OCI-LY7 (cell line): Measurements from ENCODE around the gene PHAF1. TPM values are rescaled to one million over a fixed set of nuclear protein-coding genes. Genes with fewer than 3 reads are reported as not detected.

Source experiments
- BruUV-seq: library from RNA; stranded (reverse); fragments of 400-500 nt; replicated peaks from 2 replicates; lab custom pipeline; 2021; lab: Mats Ljungman, UMichigan
- CTCF ChIA-PET: fragments of 300-600 bp; sonication (Branson Sonifier 250); formaldehyde crosslinking; loops from one replicate; lab custom pipeline; 2022; ENCODE audit warnings: antibody characterized with exemption; ENCODE audit not compliant: unreplicated experiment; lab: Charles Lee
- POLR2A ChIA-PET: fragments of 300-600 bp; sonication (Branson Sonifier 250); formaldehyde crosslinking; loops from one replicate; lab custom pipeline; 2022; ENCODE audit warnings: antibody characterized with exemption; lab: Charles Lee
- DNase-seq: peaks from one replicate; pipeline ENCODE4 v3.0.0-alpha.2; 2015; ENCODE audit warnings: low spot score
- H2AFZ ChIP-seq: fragments of 200-600 bp; sonication (generic), shearing (Covaris generic); 2 replicates; pipeline ENCODE4 v1.6.1; 2014; ENCODE audit warnings: mild to moderate bottlenecking, antibody characterized with exemption, low read length, moderate library complexity
- H3K27ac ChIP-seq: fragments of 200-600 bp; sonication (generic); 2 replicates; pipeline ENCODE4 v1.5.1; 2014; ENCODE audit warnings: mixed run types, low read depth, mild to moderate bottlenecking, moderate library complexity, low read length, inconsistent platforms; ENCODE audit not compliant: poor library complexity, severe bottlenecking
- H3K36me3 ChIP-seq: fragments of 200-600 bp; sonication (generic); 2 replicates; pipeline ENCODE4 v1.6.1; 2014; ENCODE audit warnings: mild to moderate bottlenecking, antibody characterized with exemption, low read length, moderate library complexity, mixed read lengths; ENCODE audit not compliant: insufficient read depth
- H3K4me1 ChIP-seq: fragments of 200-600 bp; sonication (generic); 2 replicates; pipeline ENCODE4 v1.5.1; 2014; ENCODE audit warnings: mild to moderate bottlenecking, low read length; ENCODE audit not compliant: insufficient read depth, poor library complexity, severe bottlenecking
- H3K4me2 ChIP-seq: fragments of 200-600 bp; sonication (generic); 2 replicates; pipeline ENCODE4 v1.6.1; 2014; ENCODE audit warnings: mild to moderate bottlenecking, low read length
- H3K4me3 ChIP-seq: fragments of 200-600 bp; sonication (generic); 2 replicates; pipeline ENCODE4 v1.5.1; 2014; ENCODE audit warnings: mild to moderate bottlenecking, low read depth, low read length; ENCODE audit not compliant: poor library complexity, severe bottlenecking
- H3K79me2 ChIP-seq: fragments of 200-600 bp; sonication (generic); 2 replicates; pipeline ENCODE4 v1.6.1; 2016; ENCODE audit warnings: low read depth, mild to moderate bottlenecking, low read length, moderate library complexity, mixed read lengths; ENCODE audit not compliant: insufficient read depth
- H3K9me2 ChIP-seq: fragments of 200-600 bp; sonication (generic); 2 replicates; pipeline ENCODE4 v1.6.1; 2016; ENCODE audit warnings: mild to moderate bottlenecking, low read length, mixed read lengths; ENCODE audit not compliant: insufficient read depth
- H3K9me3 ChIP-seq: fragments of 200-600 bp; sonication (generic); 2 replicates; pipeline ENCODE4 v1.6.1; 2014; ENCODE audit warnings: mild to moderate bottlenecking, mixed run types, low read length, mixed read lengths
- H4K20me1 ChIP-seq: fragments of 200-600 bp; sonication (generic); 2 replicates; pipeline ENCODE4 v1.6.1; 2014; ENCODE audit warnings: mild to moderate bottlenecking, antibody characterized with exemption, low read length, moderate library complexity, mixed read lengths; ENCODE audit not compliant: insufficient read depth
- EZH2phosphoT487 ChIP-seq: fragments of 200-600 bp; sonication (generic); IDR thresholded peaks from 2 replicates; pipeline ENCODE4 v1.6.1; 2018; ENCODE audit warnings: low read depth, borderline replicate concordance, mild to moderate bottlenecking, mixed run types, antibody characterized with exemption, low read length, moderate library complexity, mixed read lengths
- intact Hi-C: fragments of 100-400 bp; cut with micrococcal nuclease; formaldehyde crosslinking; loops from one replicate; pipeline ENCODE4 v1.10.0; 2022; ENCODE audit not compliant: unreplicated experiment
- total RNA-seq, 2 experiments: library from RNA; depleted of rRNA in 1 of 2; stranded (reverse); fragments of >200 nt in 1 of 2; shearing (Covaris generic) in 1 of 2; gene quantifications; 2 replicates each; pipeline ENCODE4 v1.2.3, GENCODE V29; 2014 to 2022
- TF ChIP-seq, protein P1 (sequence below): fragments of 200-600 bp; sonication (generic); conservative IDR thresholded peaks from 2 replicates; pipeline ENCODE4 v1.5.1; 2014; ENCODE audit warnings: mild to moderate bottlenecking, antibody characterized with exemption, low read length, moderate library complexity, mixed read lengths

Gene PHAF1
- total RNA-seq, 2 experiments from 2014 or later, result 13.9 to 16.8 TPM

DNA sequence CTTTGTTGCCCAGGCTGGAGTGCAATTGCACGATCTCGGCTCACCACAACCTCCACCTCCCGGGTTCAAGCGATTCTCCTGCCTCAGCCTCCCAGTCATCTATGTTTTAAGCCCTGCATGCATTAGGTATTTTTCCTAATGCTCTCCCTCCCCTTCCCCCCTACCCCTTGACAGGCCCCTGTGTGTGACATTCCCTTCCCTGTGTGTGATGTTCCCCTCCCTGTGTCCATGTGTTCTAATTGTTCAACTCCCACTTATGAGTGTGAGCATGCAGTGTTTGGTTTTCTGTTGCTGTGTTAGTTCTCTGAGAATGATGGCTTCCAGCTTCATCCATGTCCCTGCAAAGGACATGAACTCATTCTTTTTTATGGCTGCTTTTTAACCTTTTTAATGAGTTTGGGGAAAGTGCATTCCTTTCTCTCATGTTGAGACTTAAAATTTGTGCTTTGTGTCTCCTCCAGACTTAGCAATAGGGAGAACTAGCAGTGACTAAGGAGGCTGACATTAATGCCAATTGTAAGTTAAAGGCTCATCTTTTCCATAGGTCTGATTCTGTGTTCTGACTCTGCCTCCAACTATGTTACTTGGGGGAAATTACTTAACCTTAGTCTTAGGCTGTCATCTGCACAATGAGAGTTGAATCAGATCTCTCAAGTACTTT lies 17.7 kb upstream of the PHAF1 start:
- no peak overlapping the region for H3K27ac ChIP-seq
- no peak for TF ChIP-seq EZH2phosphoT487
- TF ChIP-seq, protein P1, sequence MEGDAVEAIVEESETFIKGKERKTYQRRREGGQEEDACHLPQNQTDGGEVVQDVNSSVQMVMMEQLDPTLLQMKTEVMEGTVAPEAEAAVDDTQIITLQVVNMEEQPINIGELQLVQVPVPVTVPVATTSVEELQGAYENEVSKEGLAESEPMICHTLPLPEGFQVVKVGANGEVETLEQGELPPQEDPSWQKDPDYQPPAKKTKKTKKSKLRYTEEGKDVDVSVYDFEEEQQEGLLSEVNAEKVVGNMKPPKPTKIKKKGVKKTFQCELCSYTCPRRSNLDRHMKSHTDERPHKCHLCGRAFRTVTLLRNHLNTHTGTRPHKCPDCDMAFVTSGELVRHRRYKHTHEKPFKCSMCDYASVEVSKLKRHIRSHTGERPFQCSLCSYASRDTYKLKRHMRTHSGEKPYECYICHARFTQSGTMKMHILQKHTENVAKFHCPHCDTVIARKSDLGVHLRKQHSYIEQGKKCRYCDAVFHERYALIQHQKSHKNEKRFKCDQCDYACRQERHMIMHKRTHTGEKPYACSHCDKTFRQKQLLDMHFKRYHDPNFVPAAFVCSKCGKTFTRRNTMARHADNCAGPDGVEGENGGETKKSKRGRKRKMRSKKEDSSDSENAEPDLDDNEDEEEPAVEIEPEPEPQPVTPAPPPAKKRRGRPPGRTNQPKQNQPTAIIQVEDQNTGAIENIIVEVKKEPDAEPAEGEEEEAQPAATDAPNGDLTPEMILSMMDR, result no peak
- CTCF ChIA-PET, result no interaction called here
- no peak for DNase-seq
- no peaks in the 10 kb centered on the region for H4K20me1 ChIP-seq
- H3K36me3 ChIP-seq, result peaks cover 36% of the 10 kb centered on the region
- H3K4me1 ChIP-seq, result no peaks in the 10 kb centered on the region
- intact Hi-C loops, result no loop called here
- no TSS peak for BruUV-seq
- POLR2A ChIA-PET, result interaction anchor here (0.6 kb wide), 1 partner anchor 1092 kb away, joined by 4 read pairs; no protein-coding TSS in a partner anchor
- H3K4me3 ChIP-seq, result no peak overlapping the region
- no peak overlapping the region for H2AFZ ChIP-seq
- no peaks in the 10 kb centered on the region for H3K9me3 ChIP-seq
- peaks cover 4% of the 10 kb centered on the region; the same call in 1 of the 2 replicates for H3K79me2 ChIP-seq
- no peaks in the 10 kb centered on the region for H3K9me2 ChIP-seq
- H3K4me2 ChIP-seq, result no peak overlapping the region

DNA sequence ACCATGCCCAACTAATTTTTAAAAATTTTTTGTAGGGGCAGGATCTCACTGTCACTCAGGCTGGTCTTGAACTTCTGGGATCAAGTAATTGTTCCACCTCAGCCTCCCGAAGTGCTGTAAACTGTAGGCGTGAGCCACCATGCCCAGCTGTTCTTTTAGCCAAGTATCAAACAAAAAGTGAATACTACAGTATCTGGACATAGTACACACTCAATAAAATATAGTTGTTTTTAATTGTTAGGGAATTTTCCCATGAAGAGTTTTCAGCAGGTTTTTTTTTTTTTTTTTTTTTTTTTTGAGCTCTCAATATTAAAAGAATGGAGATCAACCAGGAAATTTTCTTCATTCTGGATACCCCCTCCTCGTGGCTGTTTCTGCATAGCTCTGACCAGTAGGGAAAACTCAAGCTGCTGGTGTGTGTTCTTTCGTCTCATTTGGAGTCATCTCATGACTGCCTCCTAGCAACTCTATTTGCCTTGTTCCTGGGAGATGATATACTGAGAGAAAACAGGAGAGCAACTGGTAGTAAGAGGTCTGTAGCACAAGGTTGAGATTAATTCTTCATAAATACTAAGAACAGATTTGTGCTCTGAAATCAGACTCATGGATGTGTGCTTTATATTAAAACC lies 16.5 kb upstream of the PHAF1 start:
- Histone ChIP-seq H3K27ac (no peak overlapping the region), H3K36me3 (peaks cover 29% of the 10 kb centered on the region), H2AFZ (no peak overlapping the region), H3K9me2 (no peaks in the 10 kb centered on the region), H3K9me3 (no peaks in the 10 kb centered on the region), H3K4me3 (no peak overlapping the region), H3K4me1 (no peaks in the 10 kb centered on the region), H3K4me2 (no peak overlapping the region), H4K20me1 (no peaks in the 10 kb centered on the region), H3K79me2 (peaks cover 4% of the 10 kb centered on the region; the same call in 1 of the 2 replicates)
- CTCF ChIA-PET, result no interaction called here
- POLR2A ChIA-PET, result interaction anchor here (0.6 to 1.0 kb wide), 2 partner anchors 75 to 281 kb away, joined by 3 to 4 read pairs; no protein-coding TSS in a partner anchor
- TF ChIP-seq EZH2phosphoT487, result no peak
- TF ChIP-seq, protein P1, result no peak
- no peak for DNase-seq
- intact Hi-C loops, result no loop called here
- no TSS peak for BruUV-seq
